ENCODE results near the gene ROS1.

The ROS1 gene

GRCh38 chr6:117423754-117424153 is 2.0 kb downstream of the ROS1 start:
- TF ChIP-seq CTCF (IDR thresholded peaks at IDR 0.05), result no peak

- no peak for TF ChIP-seq CTCF (IDR thresholded peaks at IDR 0.05)
These were observed 7.4 kb downstream of the ROS1 start for GRCh38 chr6:117418320-117418719.

- TF ChIP-seq CTCF (IDR thresholded peaks at IDR 0.05), result no peak
These were observed 7.9 kb downstream of the ROS1 start for GRCh38 chr6:117417851-117418250.

GRCh38 chr6:117414770-117415169 is 11.0 kb downstream of the ROS1 start:
- TF ChIP-seq CTCF (IDR thresholded peaks at IDR 0.05), result no peak

GRCh38 chr6:117411474-117411873 is 14.3 kb downstream of the ROS1 start:
- no peak for TF ChIP-seq CTCF (IDR thresholded peaks at IDR 0.05)

GRCh38 chr6:117409863-117410262 is 15.9 kb downstream of the ROS1 start:
- no peak for TF ChIP-seq CTCF (IDR thresholded peaks at IDR 0.05)

- no peak for TF ChIP-seq CTCF (IDR thresholded peaks at IDR 0.05)
These were observed 16.3 kb downstream of the ROS1 start for GRCh38 chr6:117409420-117409819.

- TF ChIP-seq CTCF (IDR thresholded peaks at IDR 0.05), result no peak; the same call in 1 of the 2 replicates
These were observed 21.2 kb downstream of the ROS1 start for GRCh38 chr6:117404548-117404947.

All from LNCAP (cell line).